ENCODE data around the gene RPL10.

Gene RPL10

DNA sequence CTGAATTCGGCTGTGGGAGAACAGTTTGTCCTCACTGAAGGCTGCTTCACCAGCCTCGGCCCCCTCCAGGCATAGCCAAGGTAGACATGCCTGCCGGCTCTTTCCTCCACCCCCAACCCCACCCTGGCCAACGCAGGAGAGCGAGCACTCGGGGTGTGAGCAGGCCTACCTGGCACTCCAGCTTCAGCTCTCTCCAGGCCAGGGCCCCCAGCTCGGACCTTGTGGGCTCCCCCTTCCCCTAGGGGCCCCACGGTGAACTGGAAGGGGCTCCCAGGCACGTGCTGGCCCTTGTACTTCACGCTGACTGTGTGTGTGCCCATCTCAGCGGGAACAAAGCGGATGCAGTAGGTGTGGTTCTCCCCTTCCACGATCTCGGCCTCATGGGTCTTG, 46.2 kb upstream of the RPL10 start:
- TF ChIP-seq, protein P1, sequence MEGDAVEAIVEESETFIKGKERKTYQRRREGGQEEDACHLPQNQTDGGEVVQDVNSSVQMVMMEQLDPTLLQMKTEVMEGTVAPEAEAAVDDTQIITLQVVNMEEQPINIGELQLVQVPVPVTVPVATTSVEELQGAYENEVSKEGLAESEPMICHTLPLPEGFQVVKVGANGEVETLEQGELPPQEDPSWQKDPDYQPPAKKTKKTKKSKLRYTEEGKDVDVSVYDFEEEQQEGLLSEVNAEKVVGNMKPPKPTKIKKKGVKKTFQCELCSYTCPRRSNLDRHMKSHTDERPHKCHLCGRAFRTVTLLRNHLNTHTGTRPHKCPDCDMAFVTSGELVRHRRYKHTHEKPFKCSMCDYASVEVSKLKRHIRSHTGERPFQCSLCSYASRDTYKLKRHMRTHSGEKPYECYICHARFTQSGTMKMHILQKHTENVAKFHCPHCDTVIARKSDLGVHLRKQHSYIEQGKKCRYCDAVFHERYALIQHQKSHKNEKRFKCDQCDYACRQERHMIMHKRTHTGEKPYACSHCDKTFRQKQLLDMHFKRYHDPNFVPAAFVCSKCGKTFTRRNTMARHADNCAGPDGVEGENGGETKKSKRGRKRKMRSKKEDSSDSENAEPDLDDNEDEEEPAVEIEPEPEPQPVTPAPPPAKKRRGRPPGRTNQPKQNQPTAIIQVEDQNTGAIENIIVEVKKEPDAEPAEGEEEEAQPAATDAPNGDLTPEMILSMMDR (IDR thresholded peaks at IDR 0.05), result no peak

DNA sequence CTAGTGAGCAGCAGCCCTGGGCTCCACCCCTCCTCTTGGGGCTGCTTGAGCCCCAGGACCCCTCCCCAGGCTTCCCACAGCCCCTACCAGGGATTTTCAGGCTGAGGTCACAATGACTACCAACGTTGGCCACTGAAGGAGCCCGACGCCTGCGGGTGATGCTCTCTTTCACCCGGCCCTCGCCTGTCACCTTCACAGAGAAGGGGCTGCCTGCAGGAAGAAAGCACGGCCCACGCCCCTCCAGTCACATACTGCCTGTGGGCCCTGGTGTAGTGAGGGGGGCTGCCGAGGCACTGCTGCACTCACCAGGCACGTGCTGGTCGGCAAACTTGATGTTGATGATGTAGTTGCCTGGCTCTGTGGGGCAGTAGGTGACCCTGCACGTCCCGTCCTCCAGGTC, 45.7 kb upstream of the RPL10 start:
- TF ChIP-seq, protein P1 (IDR thresholded peaks at IDR 0.05), result no peak

DNA sequence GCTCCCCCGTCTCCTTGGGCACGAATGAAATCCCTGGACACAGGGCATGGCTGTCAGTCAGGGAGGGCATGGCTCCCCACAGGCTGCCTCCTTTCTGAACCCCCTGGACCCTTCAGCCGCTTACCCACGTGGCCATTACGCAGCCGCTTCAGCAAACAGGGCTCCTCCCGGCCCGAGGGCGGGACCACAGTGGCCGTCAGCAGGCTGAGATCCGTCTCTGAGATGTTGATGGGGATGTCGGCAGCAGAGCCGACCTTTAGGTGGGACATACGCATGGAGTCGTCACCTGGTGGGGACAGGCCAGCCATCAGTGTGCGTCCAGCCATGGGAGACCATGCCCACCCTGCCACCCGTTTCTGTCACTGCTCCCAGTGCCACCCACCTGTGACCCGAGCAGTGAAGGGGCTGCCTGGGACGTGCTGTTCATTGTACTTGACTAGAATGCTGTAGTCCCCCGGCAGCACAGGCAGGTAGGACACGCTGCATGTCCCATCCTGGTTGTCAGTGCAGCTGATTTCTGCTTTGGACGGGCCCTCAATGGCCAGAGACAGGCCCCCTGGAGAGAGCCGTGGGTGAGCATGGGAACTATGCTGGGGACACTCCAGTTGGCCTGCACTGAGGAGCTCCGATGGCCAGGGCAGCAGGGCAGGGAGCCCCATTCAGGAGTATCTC, 44.9 kb upstream of the RPL10 start:
- TF ChIP-seq, protein P1 (IDR thresholded peaks at IDR 0.05), result no peak

DNA sequence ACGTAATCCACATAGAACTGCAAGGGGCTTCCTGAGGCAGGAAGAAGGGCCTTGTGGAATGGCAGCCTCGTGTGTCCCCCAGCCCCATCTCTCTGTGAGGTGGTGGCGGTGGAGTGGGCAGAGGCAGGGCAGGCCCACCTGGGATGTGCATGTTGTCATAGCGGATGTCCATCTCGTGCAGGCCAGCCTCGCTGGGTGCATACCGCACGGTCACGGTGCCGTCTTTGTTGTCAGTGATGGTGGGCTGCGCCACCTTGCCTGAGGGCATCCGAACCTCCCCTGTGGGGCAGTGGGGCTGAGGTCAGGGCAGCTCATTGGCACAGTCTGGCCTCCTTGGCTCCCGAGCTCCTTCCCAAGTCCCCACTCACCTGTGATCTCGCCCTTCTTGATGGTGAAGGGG, 44.2 kb upstream of the RPL10 start:
- TF ChIP-seq, protein P1 (IDR thresholded peaks at IDR 0.05), result no peak

DNA sequence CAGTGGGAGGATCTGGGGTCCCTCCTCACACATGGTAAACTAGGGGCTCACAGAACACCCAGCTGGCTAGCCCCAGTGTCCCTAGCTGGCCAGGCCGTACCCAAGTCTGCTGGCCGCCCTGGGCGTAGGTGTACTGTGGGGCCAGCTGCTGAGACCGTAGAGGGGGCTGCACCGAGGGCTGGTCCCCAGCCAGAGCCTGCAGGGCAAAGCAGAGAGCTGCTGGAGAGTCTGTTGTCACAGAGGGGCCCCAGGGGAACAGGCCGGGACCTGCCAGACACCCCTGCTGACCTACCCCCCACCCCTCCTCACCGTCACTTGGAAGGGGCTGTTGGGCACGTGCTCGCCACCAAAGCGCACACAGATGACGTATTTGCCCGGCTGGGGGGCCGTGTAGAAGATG, 43.7 kb upstream of the RPL10 start:
- TF ChIP-seq, protein P1 (IDR thresholded peaks at IDR 0.05), result no peak

DNA sequence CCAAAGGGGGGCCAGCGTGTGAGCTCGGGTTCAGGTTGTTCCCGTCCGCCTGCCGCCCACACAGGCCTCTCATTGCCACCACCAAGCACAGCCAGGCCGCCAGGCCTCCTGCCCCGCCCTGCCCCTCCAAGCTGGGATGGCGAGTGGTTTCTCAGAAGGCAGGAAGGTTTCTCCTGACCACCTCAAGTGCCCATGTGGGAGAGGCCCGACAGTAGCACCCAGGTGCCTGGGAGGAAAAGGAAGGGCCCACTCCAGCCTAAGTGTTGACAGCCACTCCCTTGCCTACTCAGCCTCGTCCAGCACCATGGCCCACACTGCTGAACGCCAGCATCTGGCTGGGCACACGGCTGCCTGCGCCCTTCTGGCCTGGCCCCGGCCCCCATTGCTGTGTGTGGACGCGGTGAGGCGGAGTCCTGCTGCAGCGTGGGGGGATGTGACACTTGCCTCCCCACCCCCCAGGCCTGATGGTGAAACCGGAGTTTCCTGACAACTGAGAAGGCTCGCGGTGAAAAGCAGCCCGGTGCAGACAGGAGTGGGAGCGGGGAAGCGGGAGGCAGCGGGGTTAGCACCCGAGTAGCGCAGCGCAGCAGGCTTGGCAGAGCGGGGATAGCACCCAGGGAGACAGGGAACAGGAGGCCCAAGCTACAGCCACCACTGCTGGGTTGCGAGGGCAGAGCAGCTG, 42.9 kb upstream of the RPL10 start:
- TF ChIP-seq, protein P1 (IDR thresholded peaks at IDR 0.05), result no peak

DNA sequence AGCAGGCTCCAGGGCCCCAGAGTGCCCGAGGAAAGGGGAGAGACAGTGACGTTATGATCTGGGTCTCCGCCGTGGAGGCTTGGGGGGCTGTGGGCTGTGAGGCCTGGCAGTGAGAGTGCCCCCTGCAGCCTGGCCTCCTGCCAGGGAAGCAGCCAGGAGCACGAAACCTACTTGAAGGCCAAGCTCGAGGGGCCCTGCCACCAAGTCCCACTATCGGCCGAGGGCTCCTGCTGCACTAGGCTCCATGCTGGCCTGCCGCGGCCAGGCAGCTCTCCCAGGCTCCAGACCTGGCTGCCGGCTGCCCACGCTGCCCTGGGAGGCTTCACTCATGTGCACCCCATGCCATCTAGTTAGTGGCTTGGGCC, 42.4 kb upstream of the RPL10 start:
- TF ChIP-seq, protein P1 (IDR thresholded peaks at IDR 0.05), result no peak; the same call in 1 of the 2 replicates

All from LNCAP (cell line).